Brain pericyte (primary cell): ENCODE results near the gene ATG12.

ENCODE experiments used
- DNase-seq: peaks from one replicate; pipeline ENCODE4 v3.0.0-alpha.2; 2012; ENCODE audit warnings: low read depth, low spot score

Gene ATG12

GRCh38 chr5:115807654-115808052 is 33.7 kb downstream of the ATG12 start:
- DNase-seq, result no peak

GRCh38 chr5:115806986-115807653 is 34.2 kb downstream of the ATG12 start:
- no peak for DNase-seq

GRCh38 chr5:115801984-115802383 is 39.4 kb downstream of the ATG12 start:
- no peak for DNase-seq

- no peak for DNase-seq
Observed at GRCh38 chr5:115801152-115801551, 40.2 kb downstream of the ATG12 start.

GRCh38 chr5:115800108-115800507 is 41.3 kb downstream of the ATG12 start:
- DNase-seq, result no peak

GRCh38 chr5:115798252-115798651 is 43.1 kb downstream of the ATG12 start:
- DNase-seq, result no peak

GRCh38 chr5:115796656-115797055 is 44.7 kb downstream of the ATG12 start:
- DNase-seq, result no peak

GRCh38 chr5:115795700-115796099 is 45.7 kb downstream of the ATG12 start:
- no peak for DNase-seq

GRCh38 chr5:115788440-115788839 is 52.9 kb downstream of the ATG12 start:
- DNase-seq, result no peak

- DNase-seq, result no peak
Observed at GRCh38 chr5:115787426-115787825, 53.9 kb downstream of the ATG12 start.

GRCh38 chr5:115785381-115786065 is 55.8 kb downstream of the ATG12 start:
- DNase-seq, result no peak

GRCh38 chr5:115778417-115778816 is 62.9 kb downstream of the ATG12 start:
- DNase-seq, result no peak
